Vagina (tissue), 2 donors: ENCODE data around the gene SORCS2.

Source experiments
- CTCF ChIP-seq, 3 experiments: fragments of 450-650 bp in 2 of 3; fragments of 200-600 bp in 1 of 3; sonication (generic) in 1 of 3; IDR thresholded peaks; one replicate each; pipeline ENCODE4 v1.5.1; 2017 to 2019; ENCODE audit warnings: antibody characterized with exemption in 3 of 3, mild to moderate bottlenecking in 2 of 3, moderate library complexity in 2 of 3
- POLR2A ChIP-seq, 2 donors: fragments of 450-650 bp; IDR thresholded peaks; one replicate each; pipeline ENCODE4 v1.6.1; 2017; ENCODE audit warnings: antibody characterized with exemption in 2 of 2, mild to moderate bottlenecking in 2 of 2, moderate library complexity in 2 of 2
- POLR2AphosphoS5 ChIP-seq, 2 donors: sonication (generic); formaldehyde crosslinking; IDR thresholded peaks; one replicate each; pipeline ENCODE4 v1.9.0; 2017; ENCODE audit warnings: antibody characterized with exemption in 2 of 2, mild to moderate bottlenecking in 2 of 2, low read depth in 1 of 2; ENCODE audit not compliant: insufficient read depth in 1 of 2

- TF ChIP-seq POLR2A (IDR thresholded peaks at IDR 0.05) (no peak), CTCF (IDR thresholded peaks at IDR 0.05) (no peak), POLR2AphosphoS5 (IDR thresholded peaks at IDR 0.05; ENCODE audit: insufficient read depth in 1 of 2, low read depth in 1 of 2) (no peak)
Measured at GRCh38 chr4:7159923-7160322, 32.4 kb upstream of the SORCS2 start.
